Mucosa of descending colon (tissue), 3 donors: Measurements from ENCODE around the gene GP1BB. TPM values are rescaled to one million over a fixed set of nuclear protein-coding genes. Genes with fewer than 3 reads are reported as not detected.
A peak's percentile ranks its signal among the peaks of the same experiment; 100 is the strongest.
"Not testable (repeated sequence)": the region's sequence is repeated elsewhere in the genome, so short reads cannot be mapped to it uniquely, and the experiment has no call there.

Source experiments
- ATAC-seq: fragments of 200-7000 bp; cut with Tn5 transposase; one replicate; pipeline ENCODE4 v1.9.1; 2020; ENCODE audit warnings: mild to moderate bottlenecking, moderate library complexity
- DNase-seq, 3 donors: peaks; one replicate each; pipeline ENCODE4 v3.0.0-alpha.2; 2020
- H3K36me3 ChIP-seq: fragments of 200-600 bp; one replicate; pipeline ENCODE4 v1.8.0; 2021; ENCODE audit warnings: low read depth, mild to moderate bottlenecking
- H3K4me1 ChIP-seq: fragments of 200-600 bp; one replicate; pipeline ENCODE4 v1.8.0; 2021; ENCODE audit warnings: low read depth, mild to moderate bottlenecking
- H3K4me3 ChIP-seq: fragments of 200-600 bp; one replicate; pipeline ENCODE4 v1.8.0; 2021; ENCODE audit warnings: mild to moderate bottlenecking
- H3K9me3 ChIP-seq: fragments of 200-600 bp; one replicate; pipeline ENCODE4 v1.8.0; 2021; ENCODE audit warnings: mild to moderate bottlenecking
- CTCF ChIP-seq: fragments of 200-600 bp; IDR thresholded peaks from one replicate; pipeline ENCODE4 v1.8.0; 2022; ENCODE audit warnings: antibody characterized with exemption, mild to moderate bottlenecking
- intact Hi-C, 2 donors: fragments of 100-400 bp; cut with DNase I in 1 of 2; cut with micrococcal nuclease in 1 of 2; formaldehyde crosslinking; loops; one replicate each; pipeline versions ENCODE4 v1.11.0 to v1.11.1; 2022; cut with DNase I, micrococcal nuclease
- long read RNA-seq, 2 donors: library from polyadenylated mRNA; unstranded; transcript quantifications; one replicate each; pipeline ENCODE4 v2.0.0, GENCODE V29; 2019 to 2021
- total RNA-seq, 3 donors: library from RNA; stranded (reverse); fragmentation: NEBNext Ultra II Directional in 2 of 3; extraction: Animal tissue kit (Norgen Biotek cat#: 25700) in 2 of 3; gene quantifications; one replicate each; pipeline versions ENCODE4 v1.2.1 to v1.2.4, GENCODE V29; 2021 to 2023
- donor health status: DM: no; HTN: no; CAD: no; lungs with moderate emphysema.
- donor health status: DM: no; HTN: no; CAD: no.
- donor health status: DM: no; HTN: yes; CAD: no.

GP1BB gene
- 1 to 10 TPM in 1 of 3 donors, under 1 TPM in 2; 0.34 to 1.5 (median 0.41) TPM for total RNA-seq
- long read RNA-seq, donor 1, partial matches to known transcripts = 0 of 1 reads
- long read RNA-seq, donor 1, other reads (novel, unspliced or antisense) = 0 of 1 reads
- long read RNA-seq, donor 2 = 0 reads

- intact Hi-C loops = no loop called here
- no peak within 1 kb of the TSS for H3K4me3 ChIP-seq
- DNase-seq (peak in 2 of 3 donors; percentile 61 to 63), ATAC-seq (peak; percentile 70)
- H3K4me1 ChIP-seq = peaks cover 17% of the 10 kb centered on the region
- H3K36me3 ChIP-seq = no peaks in the 10 kb centered on the region
- TF ChIP-seq CTCF = no peak
- no peaks in the 10 kb centered on the region for H3K9me3 ChIP-seq
These were observed at the start of gene GP1BB for GRCh38 chr22:19723232-19723982. TSS of gene GP1BB (plus strand) at chr22:19723539. CDS start at chr22:19723570, 31 bp downstream.

- TF ChIP-seq CTCF = no peak
- H3K4me3 ChIP-seq = no peak overlapping the region
- intact Hi-C loops = no loop called here
- no peaks in the 10 kb centered on the region for H3K9me3 ChIP-seq
- DNase-seq (no peak), ATAC-seq (no peak)
- H3K4me1 ChIP-seq = no peaks in the 10 kb centered on the region
- H3K36me3 ChIP-seq = no peaks in the 10 kb centered on the region
These were observed 49.7 kb upstream of the GP1BB start for GRCh38 chr22:19673660-19674059.

GRCh38 chr22:19674129-19674928 lies 49.0 kb upstream of the GP1BB start:
- ATAC-seq (no peak), DNase-seq (no peak)
- TF ChIP-seq CTCF = no peak
- Histone ChIP-seq H3K4me3 (no peak overlapping the region), H3K4me1 (no peaks in the 10 kb centered on the region), H3K9me3 (no peaks in the 10 kb centered on the region), H3K36me3 (no peaks in the 10 kb centered on the region)
- intact Hi-C loops = no loop called here

GRCh38 chr22:19674929-19675253 lies 48.4 kb upstream of the GP1BB start:
- ATAC-seq (no peak), DNase-seq (no peak)
- no peaks in the 10 kb centered on the region for H3K36me3 ChIP-seq
- H3K4me1 ChIP-seq = no peaks in the 10 kb centered on the region
- TF ChIP-seq CTCF = no peak
- intact Hi-C loops = no loop called here
- H3K4me3 ChIP-seq = no peak overlapping the region
- H3K9me3 ChIP-seq = no peaks in the 10 kb centered on the region

- intact Hi-C loops = no loop called here
- Histone ChIP-seq H3K36me3 (no peaks in the 10 kb centered on the region), H3K9me3 (no peaks in the 10 kb centered on the region), H3K4me3 (no peak overlapping the region), H3K4me1 (no peaks in the 10 kb centered on the region)
- no peak for DNase-seq
- ATAC-seq = no peak
- no peak for TF ChIP-seq CTCF
These were observed 47.9 kb upstream of the GP1BB start for GRCh38 chr22:19675428-19675827.

- H3K4me3 ChIP-seq, H3K9me3 ChIP-seq, intact Hi-C loops, H3K4me1 ChIP-seq, H3K36me3 ChIP-seq, DNase-seq, ATAC-seq: not testable (repeated sequence)
These were observed 46.9 kb upstream of the GP1BB start for GRCh38 chr22:19676437-19676836.
